H1 (cell line): ENCODE results near the gene PIAS4. TPM values are rescaled to one million over a fixed set of nuclear protein-coding genes. Genes with fewer than 3 reads are reported as not detected.
A peak's percentile ranks its signal among the peaks of the same experiment; 100 is the strongest.

Experiments used
- CTCF ChIA-PET: fragments of 300-600 bp; sonication (Branson Sonifier 250); formaldehyde crosslinking; loops from one replicate; lab custom pipeline; 2021; ENCODE audit not compliant: partially characterized antibody; lab: Charles Lee
- POLR2A ChIA-PET: fragments of 300-600 bp; sonication (Branson Sonifier 250); formaldehyde crosslinking; loops from one replicate; lab custom pipeline; 2021; ENCODE audit warnings: inconsistent platforms; ENCODE audit not compliant: partially characterized antibody; lab: Charles Lee
- DNase-seq, 2 experiments: peaks; one replicate each; pipeline versions ENCODE4 v3.0.0 to v3.0.0-alpha.2; 2010 to 2022; ENCODE audit warnings: low spot score in 2 of 2, low read depth in 1 of 2, mixed read lengths in 1 of 2
- FAIRE-seq: peaks from 2 replicates; lab custom pipeline; 2011; peaks lifted over from hg19 to GRCh38; lab: Jason Lieb, UNC
- H2AFZ ChIP-seq: 2 replicates; pipeline ENCODE4 v1.8.1; 2012; ENCODE audit warnings: low read length, inconsistent platforms
- H2AK5ac ChIP-seq: 2 replicates; pipeline ENCODE4 v1.6.1; 2013; ENCODE audit warnings: low read depth, low read length
- H2BK120ac ChIP-seq: replicated peaks from 2 replicates; pipeline ENCODE3; 2013; ENCODE audit warnings: low read depth, low read length, inconsistent platforms
- H2BK12ac ChIP-seq: 2 replicates; pipeline ENCODE4 v1.6.1; 2013; ENCODE audit warnings: low read depth, low read length
- H2BK15ac ChIP-seq: 2 replicates; pipeline ENCODE4 v1.6.1; 2013; ENCODE audit warnings: low read length
- H2BK20ac ChIP-seq: 2 replicates; pipeline ENCODE4 v1.6.1; 2013; ENCODE audit warnings: low read length
- H2BK5ac ChIP-seq: 2 replicates; pipeline ENCODE4 v1.6.1; 2013; ENCODE audit warnings: low read depth, low read length
- H3K14ac ChIP-seq: 2 replicates; pipeline ENCODE4 v1.6.1; 2013; ENCODE audit warnings: inconsistent platforms; ENCODE audit not compliant: insufficient read length
- H3K18ac ChIP-seq: 2 replicates; pipeline ENCODE4 v1.6.1; 2013; ENCODE audit warnings: low read length; ENCODE audit errors: extremely low read depth
- H3K23ac ChIP-seq: 2 replicates; pipeline ENCODE4 v1.6.1; 2013; ENCODE audit warnings: inconsistent platforms; ENCODE audit not compliant: insufficient read length
- H3K23me2 ChIP-seq: 2 replicates; pipeline ENCODE4 v1.6.1; 2013; ENCODE audit warnings: low read depth, low read length
- H3K27ac ChIP-seq: 2 replicates; pipeline ENCODE4 v1.6.1; 2011; ENCODE audit warnings: low read depth, low read length, inconsistent platforms
- H3K27me3 ChIP-seq, 4 experiments: replicated peaks in 1 of 4; 1 replicate in 1 of 4; 2 replicates in 3 of 4; pipeline versions ENCODE4 v1.6.1 to v1.8.1; 2011 to 2013; ENCODE audit warnings: low read length in 3 of 4, mild to moderate bottlenecking in 3 of 4, inconsistent platforms in 2 of 4, mixed read lengths in 2 of 4, moderate library complexity in 1 of 4; ENCODE audit not compliant: control insufficient read depth in 3 of 4, insufficient read depth in 3 of 4; ENCODE audit errors: extremely low read depth in 1 of 4
- H3K36me3 ChIP-seq, 4 experiments: 2 replicates each; pipeline versions ENCODE4 v1.6.1 to v1.8.1; 2011 to 2013; ENCODE audit warnings: mild to moderate bottlenecking in 4 of 4, low read length in 3 of 4, moderate library complexity in 2 of 4, control low read depth in 1 of 4, inconsistent platforms in 1 of 4; ENCODE audit not compliant: insufficient read depth in 4 of 4, control insufficient read depth in 2 of 4
- H3K4ac ChIP-seq: replicated peaks from 2 replicates; pipeline ENCODE3; 2013; ENCODE audit warnings: low read length, low read depth, mixed read lengths, inconsistent platforms; ENCODE audit not compliant: insufficient read length
- H3K4me1 ChIP-seq, 4 experiments: replicated peaks in 1 of 4; 1 replicate in 1 of 4; 2 replicates in 3 of 4; pipeline versions ENCODE4 v1.6.1 to v1.8.1; 2011 to 2013; ENCODE audit warnings: low read length in 3 of 4, inconsistent platforms in 2 of 4, mixed read lengths in 1 of 4; ENCODE audit not compliant: insufficient read depth in 4 of 4, control insufficient read depth in 3 of 4
- H3K4me2 ChIP-seq, 2 experiments: 2 replicates each; pipeline versions ENCODE4 v1.6.1 to v1.8.1; 2011 to 2013; ENCODE audit warnings: low read depth in 2 of 2, low read length in 2 of 2, control low read depth in 1 of 2, inconsistent platforms in 1 of 2, mild to moderate bottlenecking in 1 of 2; ENCODE audit not compliant: insufficient read depth in 1 of 2
- H3K4me3 ChIP-seq, 4 experiments: fragments of 200-600, 300-600 bp in 1 of 4; sonication (generic), shearing (Covaris generic), sonication (Bioruptor Twin) in 1 of 4; 2 replicates each; pipeline versions ENCODE4 v1.5.1 to v1.8.1; 2011 to 2016; ENCODE audit warnings: low read length in 4 of 4, low read depth in 3 of 4, control low read depth in 2 of 4, inconsistent platforms in 2 of 4, mild to moderate bottlenecking in 2 of 4, mixed read lengths in 1 of 4, moderate library complexity in 1 of 4; ENCODE audit not compliant: insufficient read depth in 2 of 4; ENCODE audit errors: extremely low read depth in 1 of 4
- H3K56ac ChIP-seq: replicated peaks from 2 replicates; pipeline ENCODE3; 2013; ENCODE audit warnings: low read depth, mild to moderate bottlenecking, mixed read lengths, low read length, inconsistent platforms; ENCODE audit not compliant: insufficient read length
- H3K79me1 ChIP-seq: 2 replicates; pipeline ENCODE4 v1.6.1; 2013; ENCODE audit warnings: low read depth, low read length, control low read depth
- H3K79me2 ChIP-seq, 2 experiments: 2 replicates each; pipeline versions ENCODE4 v1.6.1 to v1.8.1; 2012 to 2013; ENCODE audit warnings: low read length in 2 of 2, mild to moderate bottlenecking in 2 of 2, inconsistent platforms in 1 of 2; ENCODE audit not compliant: insufficient read depth in 2 of 2, control insufficient read depth in 1 of 2
- H3K9ac ChIP-seq, 4 experiments: replicated peaks in 1 of 4; 1 replicate in 1 of 4; 2 replicates in 3 of 4; pipeline versions ENCODE4 v1.6.1 to v1.8.1; 2011 to 2013; ENCODE audit warnings: low read depth in 3 of 4, low read length in 3 of 4, control low read depth in 2 of 4, mild to moderate bottlenecking in 2 of 4, moderate library complexity in 2 of 4, inconsistent platforms in 1 of 4; ENCODE audit errors: extremely low read depth in 1 of 4
- H3K9me3 ChIP-seq, 2 experiments: 2 replicates each; pipeline versions ENCODE4 v1.6.1 to v1.8.1; 2012 to 2013; ENCODE audit warnings: mild to moderate bottlenecking in 2 of 2, moderate library complexity in 2 of 2, control low read depth in 1 of 2, inconsistent platforms in 1 of 2, low read depth in 1 of 2, low read length in 1 of 2, mixed read lengths in 1 of 2; ENCODE audit not compliant: insufficient read depth in 2 of 2
- H4K20me1 ChIP-seq, 2 experiments: replicated peaks in 1 of 2; 2 replicates each; pipeline versions ENCODE3 to v1.8.1; 2011 to 2013; ENCODE audit warnings: inconsistent platforms in 2 of 2, low read length in 2 of 2, mild to moderate bottlenecking in 1 of 2; ENCODE audit not compliant: insufficient read depth in 2 of 2, control insufficient read depth in 1 of 2
- H4K5ac ChIP-seq: 2 replicates; pipeline ENCODE4 v1.6.1; 2013; ENCODE audit warnings: low read length, low read depth, mixed read lengths, inconsistent platforms; ENCODE audit not compliant: insufficient read length
- H4K8ac ChIP-seq: 2 replicates; pipeline ENCODE4 v1.8.0; 2013; ENCODE audit warnings: mild to moderate bottlenecking, moderate library complexity, low read length, inconsistent platforms; ENCODE audit not compliant: insufficient read depth; ENCODE audit errors: extremely low read depth
- H4K91ac ChIP-seq: replicated peaks from 2 replicates; pipeline ENCODE3; 2013; ENCODE audit warnings: low read length, mixed read lengths, inconsistent platforms; ENCODE audit not compliant: insufficient read length
- CBX5 ChIP-seq: fragments of 300-800, 300-1000 bp; sonication (generic); IDR thresholded peaks from 2 replicates; pipeline ENCODE4 v1.7.1; 2016; ENCODE audit warnings: antibody characterized with exemption, low read length, low read depth
- RBBP5 ChIP-seq: IDR thresholded peaks from 2 replicates; pipeline ENCODE4 v1.7.1; 2012; ENCODE audit warnings: low read depth, mild to moderate bottlenecking, inconsistent platforms, low read length, moderate library complexity, borderline replicate concordance
- WGBS, 2 experiments: shearing (Covaris generic) in 1 of 2; methylation state at CpG; one replicate each; pipeline versions ENCODE4 v1.1.6 to v1.1.7; 2013 to 2015; ENCODE audit warnings: low lambda C conversion rate in 2 of 2, mixed read lengths in 2 of 2, inconsistent platforms in 1 of 2, low coverage in 1 of 2, missing lambda C conversion rate in 1 of 2; ENCODE audit not compliant: insufficient replicate concordance in 2 of 2, insufficient coverage in 1 of 2, insufficient read length in 1 of 2; ENCODE audit errors: extremely low coverage in 1 of 2, missing lambda C conversion rate in 1 of 2; 5-methylcytosine and 5-hydroxymethylcytosine counted together
- polyA plus RNA-seq, 7 experiments: library from polyadenylated mRNA; depleted of rRNA in 3 of 7; stranded (reverse) in 5 of 7; unstranded in 2 of 7; fragments of >200 nt in 5 of 7; fragments of 200-250 nt in 2 of 7; gene quantifications; 1 replicate in 5 of 7; 2 replicates in 1 of 7; 4 replicates in 1 of 7; pipeline versions ENCODE4 v1.2.1 to v1.2.3, GENCODE V29; 2011 to 2013; ENCODE audit warnings: missing spikeins in 2 of 7, mixed read lengths in 2 of 7
- total RNA-seq: library from RNA; stranded (reverse); fragmentation: NEBNext Ultra II Directional; extraction: Animal tissue kit (Norgen Biotek cat#: 25700); gene quantifications from 2 replicates; pipeline ENCODE4 v1.2.1, GENCODE V29; 2021

The PIAS4 gene
- total and polyA plus RNA-seq, 2 of the 8 experiments (the other 6 are each of a cell fraction or from before 2014, with no cell fraction given), result 30.2 to 51.4 TPM

- Histone ChIP-seq H2BK120ac (no peak overlapping the region), H3K9ac (no peak overlapping the region; a peak in 1 of 7 replicates), H3K9me3 (no peaks in the 10 kb centered on the region), H3K79me2 (peaks cover 24 to 72% of the 10 kb centered on the region in 2 experiments; a peak in 3 of 4 replicates), H3K4ac (no peak overlapping the region), H2AK5ac (no peak overlapping the region), H2BK15ac (no peak overlapping the region), H3K23ac (no peak overlapping the region), H3K23me2 (peaks cover 6% of the 10 kb centered on the region; the same call in 1 of the 2 replicates), H2BK5ac (0 out of 2 replicates have a peak overlapping the region, but pooled peaks have one; percentile 66), H3K36me3 (no peaks in the 10 kb centered on the region), H2BK12ac (no peak overlapping the region), H3K27ac (no peak overlapping the region), H4K20me1 (peaks cover 34 to 35% of the 10 kb centered on the region in 2 experiments), H3K14ac (no peak overlapping the region), H3K27me3 (peaks cover 2 to 7% (median 5%) of the 10 kb centered on the region in 4 experiments), H2AFZ (no peak overlapping the region), H3K4me2 (peak overlapping the region in 1 of 2 experiments; percentile 86; a peak in 3 of 4 replicates), H3K4me3 (no peak overlapping the region), H3K18ac (no peak overlapping the region), H3K79me1 (peaks cover 8% of the 10 kb centered on the region), H4K5ac (no peak overlapping the region), H4K91ac (no peak overlapping the region), H2BK20ac (0 out of 2 replicates have a peak overlapping the region, but pooled peaks have one; percentile 18), H3K4me1 (peaks cover 0 to 39% (median 20%) of the 10 kb centered on the region in 4 experiments; a peak in 6 of 7 replicates), H4K8ac (no peak overlapping the region; the same call in 1 of the 2 replicates), H3K56ac (peak overlapping the region; percentile 49)
- CTCF ChIA-PET, result interaction anchor here (0.5 to 1.4 kb wide), 4 partner anchors 11 to 92 kb away, joined by 3 to 4 read pairs (median 3); partner anchors contain the start of gene DAPK3
- FAIRE-seq, result no peak
- 91% methylated on average over 29 of the region's 30 CpGs; no CpG with 5 or more reads in 1 of the 2 experiments for WGBS, 2 experiments
- DNase-seq, result no peak
- TF ChIP-seq CBX5 (no peak), RBBP5 (no peak)
- POLR2A ChIA-PET, result interaction anchor here (0.6 to 3.8 kb wide), 15 partner anchors 8 to 213 kb away, joined by 3 to 22 read pairs (median 4); partner anchors contain the start of genes DAPK3 and EEF2
Measured at GRCh38 chr19:4062419-4063368, 55.2 kb downstream of the PIAS4 start.
